NCI-H345 (cell line): Measurements from ENCODE around the gene SOD1.
"Not testable (repeated sequence)": the region's sequence is repeated elsewhere in the genome, so short reads cannot be mapped to it uniquely, and the experiment has no call there.

Experiments
- DNase-seq: peaks from one replicate; lab custom pipeline; 2025; lab: John Stamatoyannopoulos, UW

The SOD1 gene

GRCh38 chr21:31656199-31657095 is 3.0 kb upstream of the SOD1 start:
- no peak for DNase-seq

- no peak for DNase-seq
These were observed 1.4 kb upstream of the SOD1 start for GRCh38 chr21:31658053-31658452.

- DNase-seq = no peak
These were observed 282 bp upstream of the SOD1 start for GRCh38 chr21:31659286-31659535.

- DNase-seq = no peak
These were observed 719 bp downstream of the SOD1 start for GRCh38 chr21:31660259-31660565.

- no peak for DNase-seq
These were observed 1.1 kb downstream of the SOD1 start for GRCh38 chr21:31660591-31660990.

- DNase-seq = no peak
These were observed 4.2 kb downstream of the SOD1 start for GRCh38 chr21:31663584-31664249.

GRCh38 chr21:31665397-31665796 is 5.9 kb downstream of the SOD1 start:
- DNase-seq = no peak

- DNase-seq = not testable (repeated sequence)
These were observed 6.4 kb downstream of the SOD1 start for GRCh38 chr21:31665869-31666268.

- DNase-seq = no peak
These were observed 7.0 kb downstream of the SOD1 start for GRCh38 chr21:31666445-31667010.

- DNase-seq = no peak
These were observed 7.6 kb downstream of the SOD1 start for GRCh38 chr21:31667132-31667531.

- no peak for DNase-seq
These were observed 8.1 kb downstream of the SOD1 start for GRCh38 chr21:31667639-31668038.

GRCh38 chr21:31668651-31669491 is 9.4 kb downstream of the SOD1 start:
- DNase-seq = no peak

GRCh38 chr21:31670070-31670469 is 10.6 kb downstream of the SOD1 start:
- no peak for DNase-seq

- DNase-seq = no peak
These were observed 11.7 kb downstream of the SOD1 start for GRCh38 chr21:31671146-31671716.

GRCh38 chr21:31671931-31672330 is 12.4 kb downstream of the SOD1 start:
- DNase-seq = no peak

GRCh38 chr21:31673321-31673912 is 13.9 kb downstream of the SOD1 start:
- no peak for DNase-seq

GRCh38 chr21:31675318-31675717 is 15.8 kb downstream of the SOD1 start:
- DNase-seq = no peak

- DNase-seq = no peak
These were observed 16.5 kb downstream of the SOD1 start for GRCh38 chr21:31675960-31676359.

GRCh38 chr21:31677047-31677446 is 17.6 kb downstream of the SOD1 start:
- DNase-seq = no peak

- no peak for DNase-seq
These were observed 19.0 kb downstream of the SOD1 start for GRCh38 chr21:31678478-31678877.

- DNase-seq = no peak
These were observed 23.1 kb downstream of the SOD1 start for GRCh38 chr21:31682620-31683019.

- no peak for DNase-seq
These were observed 23.5 kb downstream of the SOD1 start for GRCh38 chr21:31683029-31683428.
